IMR-90 (cell line): ENCODE data around the gene KCTD19. TPM values are rescaled to one million over a fixed set of nuclear protein-coding genes. Genes with fewer than 3 reads are reported as not detected.

Experiments used
- ATAC-seq: fragments of 200-7000 bp; cut with Tn5 transposase; 2 replicates; pipeline ENCODE4 v1.9.1; 2020; ENCODE audit warnings: low read depth, mild to moderate bottlenecking, moderate library complexity
- BruUV-seq: library from RNA; stranded (reverse); fragments of 400-500 nt; replicated peaks from 2 replicates; lab custom pipeline; 2021; lab: Mats Ljungman, UMichigan
- CTCF ChIA-PET: fragments of 300-600 bp; formaldehyde crosslinking; extraction: SDS; loops from one replicate; lab custom pipeline; 2021; ENCODE audit warnings: antibody characterized with exemption; lab: Yijun Ruan, JAX
- POLR2A ChIA-PET: fragments of 300-600 bp; sonication (Branson Sonifier 250); formaldehyde crosslinking; loops from one replicate; lab custom pipeline; 2022; ENCODE audit warnings: antibody characterized with exemption; ENCODE audit not compliant: unreplicated experiment; lab: Charles Lee
- DNase-seq: peaks from one replicate; pipeline ENCODE4 v3.0.0; 2013
- H2AFZ ChIP-seq: replicated peaks from 2 replicates; pipeline ENCODE3; 2013; ENCODE audit warnings: low read length, mild to moderate bottlenecking; ENCODE audit not compliant: poor library complexity
- H2AK5ac ChIP-seq: 2 replicates; pipeline ENCODE4 v1.6.1; 2013; ENCODE audit warnings: low read depth, low read length, inconsistent platforms
- H2AK9ac ChIP-seq: replicated peaks from 2 replicates; pipeline ENCODE3; 2013; ENCODE audit warnings: mild to moderate bottlenecking, low read depth, low read length, moderate library complexity; ENCODE audit not compliant: poor library complexity
- H2BK120ac ChIP-seq: 2 replicates; pipeline ENCODE4 v1.6.1; 2013; ENCODE audit warnings: low read depth, low read length, inconsistent platforms
- H2BK15ac ChIP-seq: 3 replicates; pipeline ENCODE4 v1.6.1; 2013; ENCODE audit warnings: low read depth, low read length, inconsistent platforms
- H2BK20ac ChIP-seq: 2 replicates; pipeline ENCODE4 v1.6.1; 2013; ENCODE audit warnings: low read depth, mild to moderate bottlenecking, inconsistent platforms, low read length, moderate library complexity
- H2BK5ac ChIP-seq: 2 replicates; pipeline ENCODE4 v1.6.1; 2013; ENCODE audit warnings: mild to moderate bottlenecking, low read depth, low read length, inconsistent platforms; ENCODE audit not compliant: poor library complexity, severe bottlenecking
- H3K14ac ChIP-seq: replicated peaks from 2 replicates; pipeline ENCODE4 v1.6.1; 2013; ENCODE audit warnings: low read depth, low read length, inconsistent platforms
- H3K18ac ChIP-seq: 2 replicates; pipeline ENCODE4 v1.6.1; 2013; ENCODE audit warnings: low read depth, low read length, control low read depth
- H3K23ac ChIP-seq: 2 replicates; pipeline ENCODE4 v1.6.1; 2013; ENCODE audit warnings: low read depth, low read length, inconsistent platforms
- H3K27ac ChIP-seq: 2 replicates; pipeline ENCODE4 v1.5.1; 2013; ENCODE audit warnings: mild to moderate bottlenecking, control low read depth, low read length; ENCODE audit not compliant: insufficient read depth
- H3K27me3 ChIP-seq: 2 replicates; pipeline ENCODE4 v1.6.1; 2013; ENCODE audit warnings: low read length; ENCODE audit not compliant: control insufficient read depth, insufficient read depth
- H3K36me3 ChIP-seq: 2 replicates; pipeline ENCODE4 v1.6.1; 2013; ENCODE audit warnings: low read length, mixed read lengths; ENCODE audit not compliant: control insufficient read depth, insufficient read depth
- H3K4ac ChIP-seq: 2 replicates; pipeline ENCODE4 v1.6.1; 2013; ENCODE audit warnings: low read depth, low read length, inconsistent platforms
- H3K4me1 ChIP-seq: 2 replicates; pipeline ENCODE4 v1.6.1; 2013; ENCODE audit warnings: low read length, mixed read lengths; ENCODE audit not compliant: control insufficient read depth, insufficient read depth
- H3K4me2 ChIP-seq: 2 replicates; pipeline ENCODE4 v1.6.1; 2013; ENCODE audit warnings: low read depth, mild to moderate bottlenecking, control low read depth, low read length, moderate library complexity
- H3K4me3 ChIP-seq: 2 replicates; pipeline ENCODE4 v1.5.1; 2013; ENCODE audit warnings: low read depth, mild to moderate bottlenecking, control low read depth, low read length, moderate library complexity; ENCODE audit not compliant: insufficient read depth
- H3K56ac ChIP-seq: 2 replicates; pipeline ENCODE4 v1.6.1; 2013; ENCODE audit warnings: low read length, inconsistent platforms; ENCODE audit not compliant: insufficient read depth; ENCODE audit errors: extremely low read depth
- H3K79me1 ChIP-seq, 2 experiments: 2 replicates each; pipeline ENCODE4 v1.6.1; 2013; ENCODE audit warnings: low read length in 2 of 2, inconsistent platforms in 1 of 2, low read depth in 1 of 2
- H3K9ac ChIP-seq: 2 replicates; pipeline ENCODE4 v1.6.1; 2013; ENCODE audit warnings: low read depth, low read length, control low read depth
- H3K9me1 ChIP-seq: 2 replicates; pipeline ENCODE4 v1.6.1; 2013; ENCODE audit warnings: low read length, inconsistent platforms; ENCODE audit not compliant: insufficient read depth
- H3K9me3 ChIP-seq: 2 replicates; pipeline ENCODE4 v1.6.1; 2013; ENCODE audit warnings: low read length; ENCODE audit not compliant: control insufficient read depth, insufficient read depth
- H4K20me1 ChIP-seq: 2 replicates; pipeline ENCODE4 v1.6.1; 2013; ENCODE audit warnings: low read length, inconsistent platforms; ENCODE audit not compliant: insufficient read depth
- H4K5ac ChIP-seq: 2 replicates; pipeline ENCODE4 v1.6.1; 2013; ENCODE audit warnings: mild to moderate bottlenecking, low read depth, low read length, control low read depth
- H4K8ac ChIP-seq, 2 experiments: 2 replicates each; pipeline ENCODE4 v1.6.1; 2013; ENCODE audit warnings: low read depth in 2 of 2, low read length in 2 of 2, control low read depth in 1 of 2, inconsistent platforms in 1 of 2
- H4K91ac ChIP-seq: 2 replicates; pipeline ENCODE4 v1.6.1; 2013; ENCODE audit warnings: low read depth, low read length, inconsistent platforms; ENCODE audit not compliant: insufficient read depth
- CTCF ChIP-seq: conservative IDR thresholded peaks from 2 replicates; pipeline ENCODE4 v1.5.1; 2012; ENCODE audit warnings: mild to moderate bottlenecking, low read depth, low read length, improper control_type of control experiment
- FOS ChIP-seq: fragments of 150-350 bp; IDR thresholded peaks from 2 replicates; pipeline ENCODE4 v1.6.1; 2016; ENCODE audit warnings: low read depth, low read length
- MAZ ChIP-seq: IDR thresholded peaks from 2 replicates; pipeline ENCODE4 v1.6.1; 2012; ENCODE audit warnings: low read depth, mild to moderate bottlenecking, low read length, improper control_type of control experiment, moderate library complexity, borderline replicate concordance
- POLR2A ChIP-seq: IDR thresholded peaks from 2 replicates; pipeline ENCODE4 v1.6.1; 2012; ENCODE audit warnings: mild to moderate bottlenecking, low read depth, low read length
- RCOR1 ChIP-seq: IDR thresholded peaks from 2 replicates; pipeline ENCODE4 v1.6.1; 2012; ENCODE audit warnings: mild to moderate bottlenecking, low read length, improper control_type of control experiment; ENCODE audit not compliant: insufficient replicate concordance
- SMC3 ChIP-seq: fragments of 150-350 bp; IDR thresholded peaks from 2 replicates; pipeline ENCODE4 v1.6.1; 2016; ENCODE audit warnings: low read depth, mild to moderate bottlenecking, antibody characterized with exemption, low read length, moderate library complexity
- WGBS, 2 experiments: methylation state at CpG; one replicate each; pipeline versions ENCODE4 v1.1.5 to v1.1.7; 2013; ENCODE audit warnings: missing lambda C conversion rate in 2 of 2; ENCODE audit not compliant: insufficient read length in 1 of 2; ENCODE audit errors: extremely low coverage in 2 of 2; 5-methylcytosine and 5-hydroxymethylcytosine counted together
- dilution Hi-C: fragments of 300-500 bp; cut with HindIII; formaldehyde crosslinking; loops from one replicate; pipeline ENCODE4 v1.14.3; 2018; ENCODE audit warnings: low sequenced_read_pairs; ENCODE audit not compliant: unreplicated experiment
- in situ Hi-C: fragments of 300-500 bp; cut with MboI; formaldehyde crosslinking; loops from 3 replicates; pipeline ENCODE4 v1.14.3; 2019; ENCODE audit warnings: low sequenced_read_pairs, inconsistent platforms, mixed read lengths
- intact Hi-C: fragments of 100-400 bp; cut with micrococcal nuclease; formaldehyde crosslinking; loops from 2 replicates; pipeline ENCODE4 v1.10.0; 2022
- polyA plus RNA-seq, 3 experiments: library from polyadenylated mRNA; depleted of rRNA; stranded (reverse); fragments of >200 nt; gene quantifications; 2 replicates each; pipeline ENCODE4 v1.2.3, GENCODE V29; 2012; ENCODE audit warnings: low replicate concordance in 1 of 3
- total RNA-seq: library from RNA; depleted of rRNA; stranded (reverse); fragments of >200 nt; gene quantifications from 2 replicates; pipeline ENCODE4 v1.2.3, GENCODE V29; 2012

Gene KCTD19
- total and polyA plus RNA-seq, 2 of the 4 experiments (the other 2 are of a cell fraction) = under 0.01 to 0.07 TPM

- peak overlapping the region; percentile 77 for H2BK120ac ChIP-seq
- H2BK20ac ChIP-seq = peak overlapping the region; percentile 85; the same call in 1 of the 2 replicates
- H3K9ac ChIP-seq = no peak overlapping the region
- H3K18ac ChIP-seq = no peak overlapping the region; the same call in 1 of the 2 replicates
- ATAC-seq (peak; percentile 75), DNase-seq (peak; percentile 92)
- intact Hi-C loops (no loop called here), dilution Hi-C loops (no loop called here), in situ Hi-C loops (no loop called here)
- H3K9me3 ChIP-seq = no peaks in the 10 kb centered on the region
- no peaks in the 10 kb centered on the region for H3K27me3 ChIP-seq
- peak overlapping the region; percentile 61 for H3K4ac ChIP-seq
- H2BK5ac ChIP-seq = peak overlapping the region; percentile 57
- peaks cover 16% of the 10 kb centered on the region for H3K9me1 ChIP-seq
- no peaks in the 10 kb centered on the region; the same call in 1 of the 2 replicates for H4K20me1 ChIP-seq
- H3K36me3 ChIP-seq = no peaks in the 10 kb centered on the region
- H4K91ac ChIP-seq = peak overlapping the region; percentile 76
- no peak overlapping the region; the same call in 1 of the 2 replicates for H4K5ac ChIP-seq
- TF ChIP-seq CTCF (no peak), POLR2A (no peak), SMC3 (no peak), FOS (peak; percentile 56), RCOR1 (peak; percentile 20), MAZ (peak; percentile 50; the same call in 1 of the 2 replicates)
- peak overlapping the region in 1 of 2 experiments; percentile 62; a peak in 1 of 4 replicates for H4K8ac ChIP-seq
- peak overlapping the region; percentile 28 for H2AFZ ChIP-seq
- no peak overlapping the region for H3K56ac ChIP-seq
- H3K14ac ChIP-seq = no peak overlapping the region
- WGBS, 2 experiments = no CpG with 5 or more reads among the region's 3 CpGs
- peak overlapping the region; percentile 80 for H2AK5ac ChIP-seq
- H2BK15ac ChIP-seq = peak overlapping the region; percentile 58; the same call in 2 of the 3 replicates
- peaks cover 28% of the 10 kb centered on the region for H3K4me1 ChIP-seq
- no peak overlapping the region for H3K4me2 ChIP-seq
- no peaks in the 10 kb centered on the region for H3K79me1 ChIP-seq
- H3K4me3 ChIP-seq = no peak overlapping the region
- no TSS peak for BruUV-seq
- H3K23ac ChIP-seq = peak overlapping the region; percentile 6; the same call in 1 of the 2 replicates
- ChIA-PET CTCF (interaction anchor here (0.5 kb wide), 1 partner anchor 197 kb away, joined by 3 read pairs; no protein-coding TSS in a partner anchor), POLR2A (interaction anchor here (1.1 kb wide), 1 partner anchor 15 kb away, joined by 3 read pairs; no protein-coding TSS in a partner anchor)
- peak overlapping the region; percentile 70 for H2AK9ac ChIP-seq
- H3K27ac ChIP-seq = 0 out of 2 replicates have a peak overlapping the region, but pooled peaks have one; percentile 1
These were observed 30.1 kb downstream of the KCTD19 start for GRCh38 chr16:67296420-67296819.
